ENCODE data around the gene L3MBTL4. TPM values are rescaled to one million over a fixed set of nuclear protein-coding genes. Genes with fewer than 3 reads are reported as not detected.

L3MBTL4 gene
- total and polyA plus RNA-seq, 12 donors, result 3.9 to 22.6 (median 8.7) TPM

- Histone ChIP-seq H3K4me3 (no peak overlapping the region), H3K27me3 (no peaks in the 10 kb centered on the region), H3K4me1 (replicated peaks in 1 of 2) (no peaks in the 10 kb centered on the region), H3K36me3 (replicated peaks in 1 of 2) (no peaks in the 10 kb centered on the region), H3K9me3 (replicated peaks in 1 of 3) (no peaks in the 10 kb centered on the region), H3K27ac (no peak overlapping the region)
- DNase-seq, result no peak
- WGBS, 4 donors, result 80 to 93% (median 88%) methylated on average over 8 to 9 of the region's 9 CpGs
- TF ChIP-seq POLR2A (IDR thresholded peaks at IDR 0.05) (no peak), CTCF (IDR thresholded peaks at IDR 0.05) (no peak)
- intact Hi-C loops (cut with DNase I), result no loop called here
These were observed 434.7 kb downstream of the L3MBTL4 start for GRCh38 chr18:5979971-5980457.

- WGBS, 4 donors, result 70 to 90% (median 82%) methylated on average over 3 of the region's 3 CpGs
These were observed 435.4 kb downstream of the L3MBTL4 start for GRCh38 chr18:5979176-5979888.

GRCh38 chr18:5977022-5977421, 437.7 kb downstream of the L3MBTL4 start:
- Histone ChIP-seq H3K4me3 (no peak overlapping the region), H3K27ac (no peak overlapping the region), H3K36me3 (replicated peaks in 1 of 2) (no peaks in the 10 kb centered on the region), H3K4me1 (replicated peaks in 1 of 2) (no peaks in the 10 kb centered on the region), H3K27me3 (no peaks in the 10 kb centered on the region), H3K9me3 (replicated peaks in 1 of 3) (no peaks in the 10 kb centered on the region)
- no peak for TF ChIP-seq CTCF (IDR thresholded peaks at IDR 0.05)
- no peak for TF ChIP-seq POLR2A (IDR thresholded peaks at IDR 0.05)
- intact Hi-C loops (cut with DNase I), result no loop called here
- no peak for DNase-seq
- WGBS, 4 donors, result 93 to 100% (median 96%) methylated on average over 2 to 4 of the region's 4 CpGs

More at GRCh38 chr18:5979176-5979888, 435.4 kb downstream of the L3MBTL4 start:
- H3K36me3 ChIP-seq (replicated peaks in 1 of 2), result no peaks in the 10 kb centered on the region
- no peak for TF ChIP-seq POLR2A (IDR thresholded peaks at IDR 0.05)
- TF ChIP-seq CTCF (IDR thresholded peaks at IDR 0.05), result no peak
- no peak overlapping the region for H3K27ac ChIP-seq
- no peaks in the 10 kb centered on the region for H3K9me3 ChIP-seq (replicated peaks in 1 of 3)
- intact Hi-C loops (cut with DNase I), result no loop called here
- no peaks in the 10 kb centered on the region for H3K27me3 ChIP-seq
- no peak overlapping the region for H3K4me3 ChIP-seq
- no peak for DNase-seq
- no peaks in the 10 kb centered on the region for H3K4me1 ChIP-seq (replicated peaks in 1 of 2)

- Histone ChIP-seq H3K4me1 (replicated peaks in 1 of 2) (no peaks in the 10 kb centered on the region), H3K4me3 (no peak overlapping the region), H3K27ac (peak overlapping the region in 1 of 5 donors; percentile 50), H3K27me3 (no peaks in the 10 kb centered on the region), H3K36me3 (replicated peaks in 1 of 2) (no peaks in the 10 kb centered on the region), H3K9me3 (replicated peaks in 1 of 3) (no peaks in the 10 kb centered on the region)
- intact Hi-C loops (cut with DNase I), result no loop called here
- TF ChIP-seq POLR2A (IDR thresholded peaks at IDR 0.05), result no peak
- TF ChIP-seq CTCF (IDR thresholded peaks at IDR 0.05), result peak in 1 of 6 experiments; percentile 11
- DNase-seq, result no peak
- 66 to 76% (median 71%) methylated on average over 10 of the region's 10 CpGs for WGBS, 4 donors
These were observed 439.4 kb downstream of the L3MBTL4 start for GRCh38 chr18:5975111-5976002.

Measured in adrenal gland (tissue), 12 donors.